WI38 (cell line): ENCODE results near the gene TARS2.

Experiments used
- H3K4me3 ChIP-seq: 2 replicates; pipeline ENCODE4 v1.5.1; 2011; ENCODE audit warnings: low read depth, mild to moderate bottlenecking, control low read depth, low read length
- TF ChIP-seq, protein P1 (sequence below): IDR thresholded peaks from 2 replicates; pipeline ENCODE4 v1.5.1; 2012; ENCODE audit warnings: low read depth, mild to moderate bottlenecking, control low read depth, low read length

The TARS2 gene

GRCh38 chr1:150472601-150473200 is 14.5 kb upstream of the TARS2 start:
- TF ChIP-seq, protein P1, sequence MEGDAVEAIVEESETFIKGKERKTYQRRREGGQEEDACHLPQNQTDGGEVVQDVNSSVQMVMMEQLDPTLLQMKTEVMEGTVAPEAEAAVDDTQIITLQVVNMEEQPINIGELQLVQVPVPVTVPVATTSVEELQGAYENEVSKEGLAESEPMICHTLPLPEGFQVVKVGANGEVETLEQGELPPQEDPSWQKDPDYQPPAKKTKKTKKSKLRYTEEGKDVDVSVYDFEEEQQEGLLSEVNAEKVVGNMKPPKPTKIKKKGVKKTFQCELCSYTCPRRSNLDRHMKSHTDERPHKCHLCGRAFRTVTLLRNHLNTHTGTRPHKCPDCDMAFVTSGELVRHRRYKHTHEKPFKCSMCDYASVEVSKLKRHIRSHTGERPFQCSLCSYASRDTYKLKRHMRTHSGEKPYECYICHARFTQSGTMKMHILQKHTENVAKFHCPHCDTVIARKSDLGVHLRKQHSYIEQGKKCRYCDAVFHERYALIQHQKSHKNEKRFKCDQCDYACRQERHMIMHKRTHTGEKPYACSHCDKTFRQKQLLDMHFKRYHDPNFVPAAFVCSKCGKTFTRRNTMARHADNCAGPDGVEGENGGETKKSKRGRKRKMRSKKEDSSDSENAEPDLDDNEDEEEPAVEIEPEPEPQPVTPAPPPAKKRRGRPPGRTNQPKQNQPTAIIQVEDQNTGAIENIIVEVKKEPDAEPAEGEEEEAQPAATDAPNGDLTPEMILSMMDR: no peak
- no peak overlapping the region for H3K4me3 ChIP-seq

- H3K4me3 ChIP-seq: no peak overlapping the region
- TF ChIP-seq, protein P1: no peak
These were observed 13.6 kb upstream of the TARS2 start for GRCh38 chr1:150473659-150474058.

- TF ChIP-seq, protein P1: no peak
- no peak overlapping the region for H3K4me3 ChIP-seq
These were observed 12.3 kb upstream of the TARS2 start for GRCh38 chr1:150474869-150475268.

DNA sequence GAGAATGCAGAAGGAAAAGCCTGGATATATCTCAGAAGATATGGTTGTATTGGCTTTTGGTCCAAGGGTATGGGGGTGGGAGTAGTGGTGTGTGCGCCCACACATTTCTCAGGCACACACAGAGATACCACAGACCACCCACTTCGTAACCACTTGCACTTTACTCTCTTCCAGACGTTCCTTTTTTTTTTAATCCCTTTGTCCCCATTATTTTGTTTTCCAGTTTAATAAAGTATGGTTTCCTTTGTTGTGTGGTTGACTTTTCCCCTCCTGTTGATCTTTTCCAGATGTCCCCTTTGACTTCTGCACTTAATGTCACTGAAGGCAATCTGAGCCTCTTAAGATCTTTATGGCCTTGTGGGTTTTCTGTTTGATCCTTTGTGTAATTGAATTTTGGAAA is 10.5 kb upstream of the TARS2 start:
- no peak overlapping the region for H3K4me3 ChIP-seq
- TF ChIP-seq, protein P1: no peak

DNA sequence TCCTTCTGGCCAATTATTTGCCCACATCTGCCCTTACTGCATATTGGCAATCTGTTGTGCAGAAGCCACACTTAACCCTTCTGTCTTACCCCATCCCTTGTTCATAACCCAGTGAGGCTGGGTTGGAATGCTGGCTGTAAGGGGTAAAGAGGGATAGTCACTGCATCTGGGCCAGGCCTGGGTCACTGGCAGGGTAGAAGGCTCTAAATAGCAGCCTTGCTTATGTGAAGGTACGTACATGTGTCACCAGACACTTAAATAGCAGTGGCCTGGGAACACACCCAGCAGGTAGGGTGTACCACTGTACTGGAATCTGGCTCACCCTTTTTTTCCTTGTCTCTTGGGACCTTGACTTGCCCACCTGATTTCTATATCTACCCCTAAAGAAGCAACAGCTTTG is 9.9 kb upstream of the TARS2 start:
- H3K4me3 ChIP-seq: no peak overlapping the region

DNA sequence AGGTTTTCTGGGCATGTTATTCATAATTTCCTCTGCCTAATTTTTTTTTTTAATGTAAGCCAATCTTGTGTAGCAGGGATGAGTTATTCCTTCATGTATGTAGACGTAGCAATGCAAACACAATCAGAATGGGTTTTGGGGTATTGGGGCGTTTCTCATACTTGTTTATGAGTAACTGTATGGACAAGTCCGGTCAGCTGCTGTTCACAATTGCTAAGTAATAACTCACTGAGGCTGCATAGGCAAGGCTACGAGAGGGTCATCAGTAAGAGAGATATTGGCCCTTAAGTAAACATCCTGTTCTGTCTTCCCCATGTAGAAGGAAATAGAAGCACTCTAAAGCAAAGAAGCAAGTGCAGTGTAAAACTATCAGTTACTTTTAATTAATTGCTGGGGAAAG is 9.5 kb upstream of the TARS2 start:
- TF ChIP-seq, protein P1: no peak

More for the DNA sequence above, 9.9 kb upstream of the TARS2 start:
- TF ChIP-seq, protein P1: no peak

DNA sequence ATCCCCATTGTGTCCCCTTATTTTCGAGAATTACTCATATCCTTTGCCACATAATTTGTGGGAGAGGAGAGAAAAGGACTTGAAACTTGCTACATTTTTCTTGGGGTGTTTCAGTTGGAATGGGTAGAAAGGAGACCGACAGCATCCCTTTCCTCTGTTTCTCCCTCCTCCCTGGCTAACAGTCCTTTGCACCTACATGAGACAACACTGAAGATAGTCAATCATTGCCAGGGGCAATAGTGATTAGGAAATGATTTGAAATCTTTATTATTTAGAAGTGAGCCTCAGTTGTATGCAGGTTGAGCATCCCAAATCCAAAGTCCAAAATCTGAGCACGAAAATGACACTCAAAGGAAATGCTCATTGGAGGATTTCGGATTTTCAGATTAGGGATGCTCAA is 7.8 kb upstream of the TARS2 start:
- no peak overlapping the region for H3K4me3 ChIP-seq
- TF ChIP-seq, protein P1: no peak

More for the DNA sequence above, 9.5 kb upstream of the TARS2 start:
- H3K4me3 ChIP-seq: no peak overlapping the region
